NCI-H1048 (cell line): ENCODE data around the gene TTN.

Experiments used
- DNase-seq: peaks from one replicate; lab custom pipeline; 2025; lab: John Stamatoyannopoulos, UW

Gene TTN

GRCh38 chr2:178811045-178811444 lies 3.8 kb upstream of the TTN start:
- no peak for DNase-seq

GRCh38 chr2:178810422-178810821 lies 3.2 kb upstream of the TTN start:
- DNase-seq, result no peak

- no peak for DNase-seq
Measured at GRCh38 chr2:178806543-178806942, 680 bp downstream of the TTN start.

- DNase-seq, result no peak
Measured at GRCh38 chr2:178805457-178805856, 1.8 kb downstream of the TTN start.

- DNase-seq, result no peak
Measured at GRCh38 chr2:178804791-178805190, 2.4 kb downstream of the TTN start.

- DNase-seq, result no peak
Measured at GRCh38 chr2:178800510-178800909, 6.7 kb downstream of the TTN start.

GRCh38 chr2:178799305-178799704 lies 7.9 kb downstream of the TTN start:
- no peak for DNase-seq

- DNase-seq, result peak; percentile 16
Measured at GRCh38 chr2:178796079-178796677, 11.0 kb downstream of the TTN start.

- no peak for DNase-seq
Measured at GRCh38 chr2:178787934-178788333, 19.3 kb downstream of the TTN start.

GRCh38 chr2:178787155-178787554 lies 20.1 kb downstream of the TTN start:
- DNase-seq, result no peak

- no peak for DNase-seq
Measured at GRCh38 chr2:178783889-178784288, 23.3 kb downstream of the TTN start.

GRCh38 chr2:178782236-178782635 lies 25.0 kb downstream of the TTN start:
- DNase-seq, result no peak

GRCh38 chr2:178777577-178777976 lies 29.6 kb downstream of the TTN start:
- DNase-seq, result no peak

- no peak for DNase-seq
Measured at GRCh38 chr2:178776751-178777150, 30.5 kb downstream of the TTN start.

GRCh38 chr2:178775975-178776374 lies 31.2 kb downstream of the TTN start:
- no peak for DNase-seq

GRCh38 chr2:178770518-178770917 lies 36.7 kb downstream of the TTN start:
- no peak for DNase-seq

- no peak for DNase-seq
Measured at GRCh38 chr2:178767094-178768060, 39.8 kb downstream of the TTN start.

GRCh38 chr2:178764097-178764496 lies 43.1 kb downstream of the TTN start:
- DNase-seq, result no peak

- no peak for DNase-seq
Measured at GRCh38 chr2:178761759-178762371, 45.4 kb downstream of the TTN start.

- DNase-seq, result no peak
Measured at GRCh38 chr2:178756843-178757242, 50.4 kb downstream of the TTN start.

- no peak for DNase-seq
Measured at GRCh38 chr2:178756343-178756742, 50.9 kb downstream of the TTN start.

- DNase-seq, result no peak
Measured at GRCh38 chr2:178747767-178748166, 59.5 kb downstream of the TTN start.

GRCh38 chr2:178734518-178734917 lies 72.7 kb downstream of the TTN start:
- no peak for DNase-seq
